ENCODE measurements around the gene MAGEA11. TPM values are rescaled to one million over a fixed set of nuclear protein-coding genes. Genes with fewer than 3 reads are reported as not detected.
"Not testable (repeated sequence)": the region's sequence is repeated elsewhere in the genome, so short reads cannot be mapped to it uniquely, and the experiment has no call there.

Gene MAGEA11
- total and polyA plus RNA-seq, 2 experiments from 2014 or later, result not detected

DNA sequence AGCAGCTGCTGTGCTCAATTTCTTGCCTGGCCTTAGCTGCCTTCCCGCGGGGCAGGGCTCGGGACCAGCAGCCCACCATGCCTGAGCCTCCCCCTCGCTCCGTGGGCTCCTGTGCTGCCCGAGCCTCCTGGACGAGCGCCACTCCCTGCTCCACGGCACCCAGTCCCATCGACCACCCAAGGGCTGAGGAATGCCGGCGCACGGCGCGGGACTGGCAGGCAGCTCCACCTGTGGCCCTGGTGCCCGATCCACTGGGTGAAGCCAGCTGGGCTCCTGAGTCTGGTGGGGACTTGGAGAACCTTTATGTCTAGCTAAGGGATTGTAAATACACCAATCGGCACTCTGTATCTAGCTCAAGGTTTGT is 46.8 kb downstream of the MAGEA11 start:
- not testable (repeated sequence) for H3K36me3 ChIP-seq (ENCODE audit: insufficient read depth); H3K4me3 ChIP-seq; ATAC-seq; H2AFZ ChIP-seq; H3K27me3 ChIP-seq (ENCODE audit: insufficient read depth); H3K9me2 ChIP-seq (ENCODE audit: insufficient read depth); H3K4me2 ChIP-seq; H4K20me1 ChIP-seq (replicated peaks; ENCODE audit: insufficient read depth); H3K4me1 ChIP-seq (ENCODE audit: insufficient read depth); H3K9me3 Mint-ChIP-seq; H3K27ac ChIP-seq (ENCODE audit: low read depth); H3K36me3 Mint-ChIP-seq (ENCODE audit: low read depth); H3F3A ChIP-seq (replicated peaks; ENCODE audit: low read depth); H3K4me3 Mint-ChIP-seq; H3K27me3 Mint-ChIP-seq (ENCODE audit: insufficient read depth, low read depth, poor library complexity); H3K4me1 Mint-ChIP-seq; DNase-seq (ENCODE audit: low spot score); H3K27ac Mint-ChIP-seq; H3K79me2 ChIP-seq (replicated peaks; ENCODE audit: insufficient read depth)

GRCh38 chrX:149759824-149760223 is 48.0 kb downstream of the MAGEA11 start:
- Mint-ChIP-seq H3K27me3 (ENCODE audit: insufficient read depth, low read depth, poor library complexity) (peaks cover 8% of the 10 kb centered on the region), H3K36me3 (ENCODE audit: low read depth) (no peaks in the 10 kb centered on the region), H3K27ac (no peak overlapping the region), H3K4me3 (no peak overlapping the region), H3K9me3 (no peaks in the 10 kb centered on the region), H3K4me1 (no peaks in the 10 kb centered on the region)
- Histone ChIP-seq H3F3A (replicated peaks; ENCODE audit: low read depth) (no peaks in the 10 kb centered on the region), H3K27ac (ENCODE audit: low read depth) (no peak overlapping the region), H3K79me2 (replicated peaks; ENCODE audit: insufficient read depth) (no peaks in the 10 kb centered on the region), H2AFZ (no peak overlapping the region), H3K9me2 (ENCODE audit: insufficient read depth) (no peaks in the 10 kb centered on the region), H3K4me1 (ENCODE audit: insufficient read depth) (no peaks in the 10 kb centered on the region), H4K20me1 (replicated peaks; ENCODE audit: insufficient read depth) (no peaks in the 10 kb centered on the region), H3K4me2 (no peak overlapping the region), H3K4me3 (no peak overlapping the region), H3K27me3 (ENCODE audit: insufficient read depth) (no peaks in the 10 kb centered on the region), H3K36me3 (ENCODE audit: insufficient read depth) (no peaks in the 10 kb centered on the region)
- DNase-seq (ENCODE audit: low spot score) (no peak), ATAC-seq (no peak)
- TF ChIP-seq STAT1 (IDR thresholded peaks at IDR 0.05; ENCODE audit: unreplicated experiment), result no peak
- TF ChIP-seq, protein P1, sequence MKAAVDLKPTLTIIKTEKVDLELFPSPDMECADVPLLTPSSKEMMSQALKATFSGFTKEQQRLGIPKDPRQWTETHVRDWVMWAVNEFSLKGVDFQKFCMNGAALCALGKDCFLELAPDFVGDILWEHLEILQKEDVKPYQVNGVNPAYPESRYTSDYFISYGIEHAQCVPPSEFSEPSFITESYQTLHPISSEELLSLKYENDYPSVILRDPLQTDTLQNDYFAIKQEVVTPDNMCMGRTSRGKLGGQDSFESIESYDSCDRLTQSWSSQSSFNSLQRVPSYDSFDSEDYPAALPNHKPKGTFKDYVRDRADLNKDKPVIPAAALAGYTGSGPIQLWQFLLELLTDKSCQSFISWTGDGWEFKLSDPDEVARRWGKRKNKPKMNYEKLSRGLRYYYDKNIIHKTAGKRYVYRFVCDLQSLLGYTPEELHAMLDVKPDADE (IDR thresholded peaks at IDR 0.05), result no peak
- no peak for TF ChIP-seq REST (IDR thresholded peaks at IDR 0.05; ENCODE audit: unreplicated experiment)
- TF ChIP-seq EZH2 (IDR thresholded peaks at IDR 0.05; ENCODE audit: low read depth, unreplicated experiment), result no peak
- TF ChIP-seq ZNF114 (CRISPR knock-in tag; IDR thresholded peaks at IDR 0.05), result no peak
- TF ChIP-seq NANOG (IDR thresholded peaks at IDR 0.05; ENCODE audit: borderline replicate concordance), result no peak
- no peak for TF ChIP-seq ZNF331 (CRISPR knock-in tag; IDR thresholded peaks at IDR 0.05; ENCODE audit: low read depth)
- no peak for TF ChIP-seq ZNF462 (CRISPR knock-in tag; IDR thresholded peaks at IDR 0.05)

Data from GM23338 (cell line).